Stimulated activated CD4-positive, alpha-beta T cell treated with anti-CD3 and anti-CD28 coated beads, Interleukin-15, amount 100 ng/mL, for 1 hour (primary cell): ENCODE results near the gene LTBR.

ENCODE experiments used
- DNase-seq, 2 donors: peaks; one replicate each; pipeline ENCODE4 v3.0.0-alpha.2; 2020; ENCODE audit warnings: low read depth in 1 of 2, low spot score in 1 of 2

The LTBR gene

GRCh38 chr12:6382371-6382770 lies 1.6 kb upstream of the LTBR start:
- DNase-seq: no peak

DNA sequence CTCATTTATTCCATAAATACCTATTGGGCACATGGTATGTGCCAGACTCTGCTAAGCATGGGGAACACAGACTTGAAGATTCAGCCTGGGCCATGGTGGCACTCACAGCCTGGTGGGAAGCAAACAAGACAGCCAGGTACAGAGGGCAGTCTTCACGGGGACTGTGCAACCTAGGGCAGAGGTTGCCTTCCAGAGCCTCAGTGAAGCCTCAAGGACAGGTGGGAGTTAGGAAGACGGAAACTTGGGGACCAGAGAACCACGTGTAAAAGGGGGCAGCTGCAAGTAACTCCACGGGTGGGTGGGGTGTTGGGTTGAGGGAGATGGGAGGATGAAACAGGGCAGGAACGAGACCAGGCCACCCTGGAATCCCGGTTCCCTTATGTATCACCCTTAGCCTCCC lies 980 bp upstream of the LTBR start:
- DNase-seq: no peak

- DNase-seq: no peak
Measured at GRCh38 chr12:6384499-6385436, 806 bp downstream of the LTBR start.

DNA sequence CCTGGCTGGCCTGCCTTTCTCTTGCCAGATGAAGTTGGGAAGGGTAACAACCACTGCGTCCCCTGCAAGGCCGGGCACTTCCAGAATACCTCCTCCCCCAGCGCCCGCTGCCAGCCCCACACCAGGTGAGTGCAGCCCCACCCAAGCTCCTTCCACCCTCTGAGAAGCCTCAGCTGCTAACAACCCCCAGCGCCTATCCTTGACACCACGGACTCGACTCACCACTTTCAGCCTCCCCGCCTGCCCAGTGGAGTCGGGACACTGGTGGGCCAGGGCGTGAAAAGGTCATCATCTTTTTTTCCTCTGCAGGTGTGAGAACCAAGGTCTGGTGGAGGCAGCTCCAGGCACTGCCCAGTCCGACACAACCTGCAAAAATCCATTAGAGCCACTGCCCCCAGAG lies 2.1 kb downstream of the LTBR start:
- no peak for DNase-seq

DNA sequence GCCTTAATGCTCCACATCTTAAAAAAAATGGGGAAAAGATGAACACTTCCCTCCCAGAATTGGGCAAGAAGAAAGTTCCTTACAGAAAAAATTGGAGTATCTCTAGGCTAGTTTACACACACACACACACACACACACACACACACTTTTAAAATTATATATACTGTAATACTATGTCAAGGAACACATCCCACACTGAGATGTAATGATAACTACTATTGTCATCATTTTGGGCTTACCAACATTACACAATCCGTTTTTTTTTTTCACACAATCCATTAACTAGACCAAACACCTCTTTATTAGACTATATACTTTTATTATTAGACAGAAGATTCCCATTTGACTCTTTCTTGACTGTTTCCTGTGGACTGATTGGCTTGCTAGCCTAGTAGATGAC lies 2.5 kb downstream of the LTBR start:
- no peak for DNase-seq

- DNase-seq: no peak
Measured at GRCh38 chr12:6387541-6387940, 3.6 kb downstream of the LTBR start.

DNA sequence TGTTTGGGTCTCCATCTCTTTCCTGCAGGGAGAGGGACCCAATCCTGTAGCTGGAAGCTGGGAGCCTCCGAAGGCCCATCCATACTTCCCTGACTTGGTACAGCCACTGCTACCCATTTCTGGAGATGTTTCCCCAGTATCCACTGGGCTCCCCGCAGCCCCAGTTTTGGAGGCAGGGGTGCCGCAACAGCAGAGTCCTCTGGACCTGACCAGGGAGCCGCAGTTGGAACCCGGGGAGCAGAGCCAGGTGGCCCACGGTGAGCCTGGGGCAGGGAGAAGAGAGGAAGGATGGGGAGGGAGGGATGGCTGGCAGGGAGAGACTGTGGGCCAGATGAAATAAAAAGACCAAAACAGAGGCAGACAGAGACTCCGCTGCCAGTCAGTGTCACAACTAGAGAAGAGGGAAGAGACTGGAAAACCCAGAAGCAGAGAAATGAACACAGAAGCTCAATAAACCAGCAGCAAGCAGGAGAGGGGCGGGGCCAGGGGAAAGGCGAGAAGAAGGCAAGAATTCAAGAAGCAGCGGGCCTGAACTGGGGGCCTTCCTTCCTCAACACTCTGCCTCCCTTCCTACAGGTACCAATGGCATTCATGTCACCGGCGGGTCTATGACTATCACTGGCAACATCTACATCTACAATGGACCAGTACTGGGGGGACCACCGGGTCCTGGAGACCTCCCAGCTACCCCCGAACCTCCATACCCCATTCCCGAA lies 6.3 kb downstream of the LTBR start:
- DNase-seq: no peak

DNA sequence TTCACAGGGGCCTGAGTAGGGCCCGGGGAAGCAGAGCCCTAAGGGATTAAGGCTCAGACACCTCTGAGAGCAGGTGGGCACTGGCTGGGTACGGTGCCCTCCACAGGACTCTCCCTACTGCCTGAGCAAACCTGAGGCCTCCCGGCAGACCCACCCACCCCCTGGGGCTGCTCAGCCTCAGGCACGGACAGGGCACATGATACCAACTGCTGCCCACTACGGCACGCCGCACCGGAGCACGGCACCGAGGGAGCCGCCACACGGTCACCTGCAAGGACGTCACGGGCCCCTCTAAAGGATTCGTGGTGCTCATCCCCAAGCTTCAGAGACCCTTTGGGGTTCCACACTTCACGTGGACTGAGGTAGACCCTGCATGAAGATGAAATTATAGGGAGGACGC lies 7.1 kb downstream of the LTBR start:
- no peak for DNase-seq

- DNase-seq: no peak
Measured at GRCh38 chr12:6392504-6392903, 8.5 kb downstream of the LTBR start.

DNA sequence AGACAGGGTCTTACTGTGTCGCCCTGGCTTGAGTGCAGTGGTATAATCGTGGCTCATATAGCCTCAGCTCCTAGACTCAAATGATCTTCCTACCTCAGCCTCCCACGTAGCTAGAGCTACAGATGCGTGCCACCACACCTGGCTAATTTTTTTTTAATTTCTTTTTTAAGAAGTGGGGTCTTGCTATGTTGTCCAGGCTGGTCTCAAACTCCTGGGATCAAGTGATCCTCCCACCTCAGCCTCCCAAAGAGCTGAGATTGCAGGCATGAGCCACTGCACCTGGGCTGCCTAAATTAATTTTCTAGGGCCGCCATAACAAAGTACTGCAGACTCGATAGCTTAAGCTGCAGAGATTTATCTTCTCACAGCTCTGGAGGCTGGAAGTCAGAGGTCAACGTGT lies 9.1 kb downstream of the LTBR start:
- no peak for DNase-seq

DNA sequence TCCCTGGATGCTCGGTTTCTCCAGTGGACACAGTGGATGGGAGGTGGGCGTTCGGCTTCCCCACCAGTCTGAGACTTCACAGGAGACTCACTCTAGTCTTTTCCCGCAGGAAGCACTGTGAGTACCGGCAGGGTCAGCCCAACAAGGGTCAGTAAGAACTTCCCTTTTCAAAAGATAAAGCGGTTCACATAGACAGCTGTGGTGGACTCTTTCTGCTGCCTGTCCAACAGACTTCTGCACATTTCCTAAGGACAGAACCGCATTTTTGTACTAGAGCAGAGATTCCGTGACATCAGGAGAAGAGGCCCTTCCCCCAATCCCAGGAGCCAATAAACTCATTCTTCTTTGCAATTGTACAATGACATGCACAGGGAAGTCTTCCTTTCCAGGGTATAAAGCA lies 10.4 kb downstream of the LTBR start:
- no peak for DNase-seq

- DNase-seq: no peak
Measured at GRCh38 chr12:6396031-6396430, 12.1 kb downstream of the LTBR start.

DNA sequence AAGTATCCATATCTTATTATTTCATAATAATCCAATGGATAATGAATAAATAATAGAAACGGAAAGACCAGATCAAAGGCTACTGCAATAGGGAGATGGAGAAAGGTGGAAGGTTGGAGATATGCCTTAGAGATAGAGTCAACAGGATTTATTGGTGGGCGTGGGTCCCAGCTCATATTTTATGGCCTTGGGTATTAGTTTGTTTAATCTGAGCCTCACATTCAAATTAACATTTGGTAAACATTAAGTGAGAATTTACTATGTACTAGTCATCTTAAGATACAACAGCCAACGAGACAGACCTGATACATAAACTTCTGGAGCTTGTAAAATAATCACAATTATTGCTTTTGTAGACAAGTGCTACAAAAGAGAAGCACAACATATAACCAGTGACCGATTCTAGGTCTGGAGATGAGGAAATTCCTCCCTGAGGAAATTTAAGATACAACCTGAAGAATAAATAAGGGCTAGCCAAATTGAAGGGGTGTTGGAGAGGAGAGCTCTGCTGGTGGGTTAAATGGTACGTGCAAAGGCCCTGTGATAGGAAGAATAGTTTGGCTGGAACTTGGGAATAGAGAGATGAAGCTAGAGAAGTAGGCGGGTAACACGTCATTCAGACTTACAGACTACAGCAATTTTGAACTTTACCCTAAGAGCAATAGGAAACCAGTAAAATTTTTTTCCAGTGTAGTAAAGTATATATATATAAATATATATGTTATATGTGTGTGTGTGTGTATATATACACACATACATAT lies 16.1 kb downstream of the LTBR start:
- DNase-seq: no peak

DNA sequence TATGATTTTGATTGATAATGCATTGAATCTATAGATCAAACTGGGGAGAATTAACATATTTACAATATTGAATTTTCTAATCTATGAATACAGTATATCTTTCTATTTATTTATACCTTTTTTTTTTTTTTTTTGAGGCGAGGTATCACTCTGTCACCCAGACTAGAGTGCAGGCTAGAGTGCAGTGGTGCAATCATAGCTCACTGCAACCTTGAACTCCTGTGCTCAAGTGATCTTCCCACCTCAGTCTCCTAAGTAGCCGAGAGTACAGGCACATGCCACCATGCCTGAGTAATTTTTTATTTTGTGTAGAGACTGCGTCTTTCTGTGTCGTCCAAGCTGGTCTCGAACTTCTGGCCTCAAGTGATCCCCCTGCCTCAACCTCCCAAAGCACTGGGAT lies 20.4 kb downstream of the LTBR start:
- DNase-seq: no peak

DNA sequence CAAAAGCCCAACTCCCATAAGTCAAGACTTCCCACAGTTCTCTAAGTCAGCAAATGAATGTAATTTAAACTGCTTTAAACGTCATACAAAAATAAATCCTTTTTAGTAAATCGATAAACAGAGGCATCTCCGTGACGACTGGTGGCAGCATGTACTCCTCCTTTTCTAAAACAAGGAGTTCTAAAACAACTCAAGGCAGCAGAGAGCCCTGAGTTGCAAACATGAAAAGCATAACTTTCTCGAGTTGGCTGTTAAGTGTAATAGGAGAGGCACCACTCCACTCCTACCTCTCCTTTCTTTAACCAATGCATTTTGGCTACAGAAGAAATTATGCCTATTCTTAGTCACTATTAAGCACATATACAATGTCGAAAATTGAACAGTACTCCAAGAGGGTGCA lies 22.0 kb downstream of the LTBR start:
- no peak for DNase-seq

GRCh38 chr12:6407236-6407954 lies 23.4 kb downstream of the LTBR start:
- no peak for DNase-seq

DNA sequence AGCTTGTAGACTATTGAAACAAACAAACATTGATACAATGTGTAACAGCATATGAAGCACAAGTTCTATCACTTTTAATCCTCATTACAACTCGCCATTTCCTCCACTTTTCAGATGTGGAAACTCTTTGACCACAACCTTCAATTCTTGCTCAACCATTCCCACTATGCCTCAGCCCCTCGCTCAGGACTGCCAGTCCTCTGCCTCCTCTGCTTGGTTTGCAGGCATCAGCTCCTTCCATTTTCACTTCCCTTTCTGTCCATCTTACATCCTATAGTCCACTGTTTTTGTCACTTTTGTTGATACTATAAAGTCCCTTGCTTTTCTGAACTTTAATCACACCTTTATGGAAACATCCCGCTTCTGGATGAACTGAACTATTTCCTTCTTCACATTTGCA lies 32.6 kb downstream of the LTBR start:
- DNase-seq: no peak

- no peak for DNase-seq
Measured at GRCh38 chr12:6418796-6419195, 34.8 kb downstream of the LTBR start.

GRCh38 chr12:6420364-6420763 lies 36.4 kb downstream of the LTBR start:
- no peak for DNase-seq

- DNase-seq: peak; percentile 49 to 50
Measured at GRCh38 chr12:6423267-6424007, 39.5 kb downstream of the LTBR start.

DNA sequence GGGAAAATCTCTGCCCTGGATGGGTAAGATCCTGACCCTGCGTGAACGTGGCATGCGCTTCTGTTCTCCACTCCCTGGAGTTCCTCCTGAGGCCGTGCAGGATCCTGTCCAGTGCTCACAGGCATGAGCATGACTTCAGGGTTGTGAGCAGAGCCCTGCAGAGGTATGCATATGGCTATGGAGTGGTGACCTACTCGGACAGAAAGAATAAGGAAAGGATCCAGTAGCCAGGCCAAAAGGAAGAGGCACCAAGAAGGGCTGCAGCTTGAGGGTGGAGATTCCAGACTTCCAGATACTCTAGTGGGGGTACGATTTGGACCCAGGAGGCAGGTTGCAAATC lies 40.0 kb downstream of the LTBR start:
- DNase-seq: no peak
